ENCODE results near the gene PTPN20.

Gene PTPN20

GRCh38 chr10:46998595-46998994, 87.4 kb downstream of the PTPN20 start:
- DNase-seq: no peak
- ChIA-PET POLR2A (interaction anchor here (0.6 kb wide), 1 partner anchor 9 kb away, joined by 6 read pairs; no protein-coding TSS in a partner anchor), CTCF (interaction anchor here (1.1 to 2.1 kb wide), 2 partner anchors 13 to 314 kb away, joined by 5 to 6 read pairs; no protein-coding TSS in a partner anchor)
- no peak overlapping the region for H3K4me3 ChIP-seq (ENCODE audit: control insufficient read depth in 1 of 7, extremely low read depth in 1 of 7, insufficient read depth in 4 of 7, low read depth in 2 of 7, low read length in 6 of 7)
- H3K27me3 ChIP-seq (replicated peaks in 2 of 5; ENCODE audit: control insufficient read depth in 4 of 5, insufficient read depth in 5 of 5, low read length in 4 of 5): no peaks in the 10 kb centered on the region
- H3K36me3 ChIP-seq (ENCODE audit: control insufficient read depth in 4 of 4, insufficient read depth in 4 of 4, low read length in 3 of 4): no peaks in the 10 kb centered on the region
- no peak overlapping the region for H3K27ac ChIP-seq (ENCODE audit: insufficient read depth in 1 of 2, low read depth in 1 of 2, low read length in 2 of 2, poor library complexity in 1 of 2, severe bottlenecking in 2 of 2)
- 93% methylated on average over 2 of the region's 2 CpGs for WGBS (ENCODE audit: insufficient coverage)
- H3K9me3 ChIP-seq (ENCODE audit: control extremely low read depth in 1 of 5, control insufficient read depth in 4 of 5, insufficient read depth in 2 of 5, low read depth in 1 of 5, low read length in 4 of 5): peaks cover 0 to 4% (median 0%) of the 10 kb centered on the region in 5 experiments
- H3K4me1 ChIP-seq (ENCODE audit: control extremely low read depth in 1 of 4, control insufficient read depth in 4 of 4, insufficient read depth in 4 of 4, low read length in 3 of 4): no peaks in the 10 kb centered on the region

DNA sequence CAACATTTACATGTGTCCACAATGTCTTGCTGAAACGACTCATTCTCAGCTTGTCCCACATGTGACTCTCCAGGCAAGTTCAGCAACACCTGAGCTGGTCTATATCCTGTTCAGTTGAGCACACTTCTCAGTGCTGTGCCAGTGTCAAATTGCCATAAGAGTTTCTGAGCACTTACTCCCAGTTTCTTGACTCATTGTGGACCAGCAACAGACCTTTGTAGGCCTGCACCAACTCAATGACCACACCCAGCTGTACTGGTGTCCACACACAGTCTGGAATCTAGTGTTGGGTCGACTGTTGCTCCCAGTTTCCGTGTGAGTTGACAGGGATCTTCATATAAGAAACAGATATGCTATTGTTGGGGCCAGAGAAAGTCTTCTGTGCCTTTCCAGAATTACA, 88.0 kb downstream of the PTPN20 start:
- Histone ChIP-seq H3K27me3 (replicated peaks in 2 of 5; ENCODE audit: control insufficient read depth in 4 of 5, insufficient read depth in 5 of 5, low read length in 4 of 5) (no peaks in the 10 kb centered on the region), H3K4me3 (ENCODE audit: control insufficient read depth in 1 of 7, extremely low read depth in 1 of 7, insufficient read depth in 4 of 7, low read depth in 2 of 7, low read length in 6 of 7) (no peak overlapping the region), H3K27ac (ENCODE audit: insufficient read depth in 1 of 2, low read depth in 1 of 2, low read length in 2 of 2, poor library complexity in 1 of 2, severe bottlenecking in 2 of 2) (no peak overlapping the region), H3K4me1 (ENCODE audit: control extremely low read depth in 1 of 4, control insufficient read depth in 4 of 4, insufficient read depth in 4 of 4, low read length in 3 of 4) (no peaks in the 10 kb centered on the region), H3K36me3 (ENCODE audit: control insufficient read depth in 4 of 4, insufficient read depth in 4 of 4, low read length in 3 of 4) (no peaks in the 10 kb centered on the region), H3K9me3 (ENCODE audit: control extremely low read depth in 1 of 5, control insufficient read depth in 4 of 5, insufficient read depth in 2 of 5, low read depth in 1 of 5, low read length in 4 of 5) (peaks cover 0 to 4% (median 0%) of the 10 kb centered on the region in 5 experiments)
- POLR2A ChIA-PET: no interaction called here
- CTCF ChIA-PET: interaction anchor here (1.0 to 2.1 kb wide), 3 partner anchors 12 to 313 kb away, joined by 3 to 6 read pairs (median 5); no protein-coding TSS in a partner anchor
- 97% methylated on average over 3 of the region's 3 CpGs for WGBS (ENCODE audit: insufficient coverage)
- DNase-seq: no peak

GRCh38 chr10:47008769-47009168, 97.5 kb downstream of the PTPN20 start:
- H3K27ac ChIP-seq (ENCODE audit: insufficient read depth in 1 of 2, low read depth in 1 of 2, low read length in 2 of 2, poor library complexity in 1 of 2, severe bottlenecking in 2 of 2): no peak overlapping the region
- no peaks in the 10 kb centered on the region for H3K27me3 ChIP-seq (replicated peaks in 2 of 5; ENCODE audit: control insufficient read depth in 4 of 5, insufficient read depth in 5 of 5, low read length in 4 of 5)
- H3K4me1 ChIP-seq (ENCODE audit: control extremely low read depth in 1 of 4, control insufficient read depth in 4 of 4, insufficient read depth in 4 of 4, low read length in 3 of 4): no peaks in the 10 kb centered on the region
- DNase-seq: no peak
- no peak overlapping the region for H3K4me3 ChIP-seq (ENCODE audit: control insufficient read depth in 1 of 7, extremely low read depth in 1 of 7, insufficient read depth in 4 of 7, low read depth in 2 of 7, low read length in 6 of 7)
- H3K36me3 ChIP-seq (ENCODE audit: control insufficient read depth in 4 of 4, insufficient read depth in 4 of 4, low read length in 3 of 4): no peaks in the 10 kb centered on the region
- no peaks in the 10 kb centered on the region for H3K9me3 ChIP-seq (ENCODE audit: control extremely low read depth in 1 of 5, control insufficient read depth in 4 of 5, insufficient read depth in 2 of 5, low read depth in 1 of 5, low read length in 4 of 5)
- ChIA-PET POLR2A (no interaction called here), CTCF (interaction anchor here (0.7 kb wide), 1 partner anchor 184 kb away, joined by 3 read pairs; no protein-coding TSS in a partner anchor)
- WGBS (ENCODE audit: insufficient coverage): 100% methylated on average over 2 of the region's 2 CpGs

GRCh38 chr10:47009215-47009838, 98.1 kb downstream of the PTPN20 start:
- H3K9me3 ChIP-seq (ENCODE audit: control extremely low read depth in 1 of 5, control insufficient read depth in 4 of 5, insufficient read depth in 2 of 5, low read depth in 1 of 5, low read length in 4 of 5): no peaks in the 10 kb centered on the region
- ChIA-PET POLR2A (no interaction called here), CTCF (interaction anchor here (0.7 kb wide), 1 partner anchor 183 kb away, joined by 3 read pairs; no protein-coding TSS in a partner anchor)
- H3K36me3 ChIP-seq (ENCODE audit: control insufficient read depth in 4 of 4, insufficient read depth in 4 of 4, low read length in 3 of 4): no peaks in the 10 kb centered on the region
- no peak overlapping the region for H3K4me3 ChIP-seq (ENCODE audit: control insufficient read depth in 1 of 7, extremely low read depth in 1 of 7, insufficient read depth in 4 of 7, low read depth in 2 of 7, low read length in 6 of 7)
- DNase-seq: no peak
- H3K4me1 ChIP-seq (ENCODE audit: control extremely low read depth in 1 of 4, control insufficient read depth in 4 of 4, insufficient read depth in 4 of 4, low read length in 3 of 4): no peaks in the 10 kb centered on the region
- WGBS (ENCODE audit: insufficient coverage): 90% methylated on average over 3 of the region's 7 CpGs
- H3K27me3 ChIP-seq (replicated peaks in 2 of 5; ENCODE audit: control insufficient read depth in 4 of 5, insufficient read depth in 5 of 5, low read length in 4 of 5): no peaks in the 10 kb centered on the region
- H3K27ac ChIP-seq (ENCODE audit: insufficient read depth in 1 of 2, low read depth in 1 of 2, low read length in 2 of 2, poor library complexity in 1 of 2, severe bottlenecking in 2 of 2): no peak overlapping the region

- H3K9me3 ChIP-seq (ENCODE audit: control extremely low read depth in 1 of 5, control insufficient read depth in 4 of 5, insufficient read depth in 2 of 5, low read depth in 1 of 5, low read length in 4 of 5): no peaks in the 10 kb centered on the region
- ChIA-PET CTCF (interaction anchor here (0.6 kb wide), 1 partner anchor 72 kb away, joined by 3 read pairs; no protein-coding TSS in a partner anchor), POLR2A (no interaction called here)
- DNase-seq: no peak
- WGBS (ENCODE audit: insufficient coverage): no CpG with 5 or more reads among the region's 3 CpGs
- no peak overlapping the region for H3K27ac ChIP-seq (ENCODE audit: insufficient read depth in 1 of 2, low read depth in 1 of 2, low read length in 2 of 2, poor library complexity in 1 of 2, severe bottlenecking in 2 of 2)
- no peaks in the 10 kb centered on the region for H3K27me3 ChIP-seq (replicated peaks in 2 of 5; ENCODE audit: control insufficient read depth in 4 of 5, insufficient read depth in 5 of 5, low read length in 4 of 5)
- no peak overlapping the region for H3K4me3 ChIP-seq (ENCODE audit: control insufficient read depth in 1 of 7, extremely low read depth in 1 of 7, insufficient read depth in 4 of 7, low read depth in 2 of 7, low read length in 6 of 7)
- peaks cover 0 to 3% (median 0%) of the 10 kb centered on the region in 4 experiments for H3K4me1 ChIP-seq (ENCODE audit: control extremely low read depth in 1 of 4, control insufficient read depth in 4 of 4, insufficient read depth in 4 of 4, low read length in 3 of 4)
- no peaks in the 10 kb centered on the region for H3K36me3 ChIP-seq (ENCODE audit: control insufficient read depth in 4 of 4, insufficient read depth in 4 of 4, low read length in 3 of 4)
Observed at GRCh38 chr10:47010036-47010435, 98.8 kb downstream of the PTPN20 start.

DNA sequence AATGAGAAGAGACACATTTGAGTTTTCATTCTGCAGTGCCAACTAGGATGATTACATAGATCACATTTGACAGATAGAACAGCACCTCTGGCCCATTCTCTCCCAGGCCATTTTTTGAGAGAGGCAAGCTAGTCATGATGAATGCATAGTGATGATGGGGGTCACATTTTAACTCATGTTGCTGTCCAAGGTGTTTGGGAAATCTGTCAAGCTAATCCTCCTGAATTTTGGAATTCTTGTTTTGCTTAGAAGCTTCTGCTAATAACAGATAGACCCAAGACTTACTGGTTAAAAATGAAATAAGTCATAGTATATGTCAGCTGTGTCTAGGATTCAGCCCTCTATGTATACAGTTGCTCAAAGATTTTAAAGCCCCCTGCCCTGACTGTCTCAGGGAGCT, 101.0 kb downstream of the PTPN20 start:
- Histone ChIP-seq H3K27ac (ENCODE audit: insufficient read depth in 1 of 2, low read depth in 1 of 2, low read length in 2 of 2, poor library complexity in 1 of 2, severe bottlenecking in 2 of 2) (no peak overlapping the region), H3K36me3 (ENCODE audit: control insufficient read depth in 4 of 4, insufficient read depth in 4 of 4, low read length in 3 of 4) (no peaks in the 10 kb centered on the region), H3K27me3 (replicated peaks in 2 of 5; ENCODE audit: control insufficient read depth in 4 of 5, insufficient read depth in 5 of 5, low read length in 4 of 5) (no peaks in the 10 kb centered on the region), H3K9me3 (ENCODE audit: control extremely low read depth in 1 of 5, control insufficient read depth in 4 of 5, insufficient read depth in 2 of 5, low read depth in 1 of 5, low read length in 4 of 5) (no peaks in the 10 kb centered on the region), H3K4me1 (ENCODE audit: control extremely low read depth in 1 of 4, control insufficient read depth in 4 of 4, insufficient read depth in 4 of 4, low read length in 3 of 4) (peaks cover 0 to 4% (median 0%) of the 10 kb centered on the region in 4 experiments), H3K4me3 (ENCODE audit: control insufficient read depth in 1 of 7, extremely low read depth in 1 of 7, insufficient read depth in 4 of 7, low read depth in 2 of 7, low read length in 6 of 7) (no peak overlapping the region)
- ChIA-PET POLR2A (no interaction called here), CTCF (interaction anchor here (0.7 to 4.0 kb wide), 6 partner anchors 10 to 300 kb away, joined by 3 to 18 read pairs (median 3); no protein-coding TSS in a partner anchor)
- no peak for DNase-seq

DNA sequence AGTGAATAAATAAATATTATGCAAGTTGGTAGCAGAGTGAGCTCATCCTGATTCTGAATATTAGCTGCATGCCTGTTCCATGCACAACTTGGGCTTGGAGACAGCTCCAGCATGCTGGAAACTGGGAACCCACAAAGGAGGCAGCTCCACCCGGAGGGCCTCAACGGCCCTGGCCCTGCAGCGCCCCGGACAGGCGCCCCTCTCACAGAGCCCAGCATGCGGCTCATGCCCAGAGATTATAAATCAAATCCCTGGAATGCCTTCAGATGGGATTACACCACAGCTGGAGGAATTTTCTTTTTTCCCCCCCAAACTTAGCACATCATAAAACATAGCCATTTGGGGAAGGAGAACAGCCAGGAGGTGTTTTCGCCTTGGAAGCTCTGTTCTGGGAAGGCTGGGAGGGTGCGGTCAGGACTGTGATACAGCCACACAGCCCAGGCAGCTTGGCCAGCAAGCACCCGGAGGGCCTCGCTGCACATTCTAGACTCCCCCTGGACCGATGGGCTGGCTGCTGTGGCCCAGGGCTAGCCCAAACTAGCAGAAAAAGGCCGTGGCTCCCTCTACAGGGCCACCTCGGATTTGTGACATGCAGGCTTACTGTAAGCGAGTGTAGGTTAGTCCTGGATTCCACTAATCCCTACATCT, 102.4 kb downstream of the PTPN20 start:
- DNase-seq: no peak
- Histone ChIP-seq H3K9me3 (ENCODE audit: control extremely low read depth in 1 of 5, control insufficient read depth in 4 of 5, insufficient read depth in 2 of 5, low read depth in 1 of 5, low read length in 4 of 5) (no peaks in the 10 kb centered on the region), H3K4me3 (ENCODE audit: control insufficient read depth in 1 of 7, extremely low read depth in 1 of 7, insufficient read depth in 4 of 7, low read depth in 2 of 7, low read length in 6 of 7) (no peak overlapping the region), H3K4me1 (ENCODE audit: control extremely low read depth in 1 of 4, control insufficient read depth in 4 of 4, insufficient read depth in 4 of 4, low read length in 3 of 4) (peaks cover 0 to 4% (median 0%) of the 10 kb centered on the region in 4 experiments), H3K27ac (ENCODE audit: insufficient read depth in 1 of 2, low read depth in 1 of 2, low read length in 2 of 2, poor library complexity in 1 of 2, severe bottlenecking in 2 of 2) (no peak overlapping the region), H3K36me3 (ENCODE audit: control insufficient read depth in 4 of 4, insufficient read depth in 4 of 4, low read length in 3 of 4) (no peaks in the 10 kb centered on the region), H3K27me3 (replicated peaks in 2 of 5; ENCODE audit: control insufficient read depth in 4 of 5, insufficient read depth in 5 of 5, low read length in 4 of 5) (no peaks in the 10 kb centered on the region)
- ChIA-PET CTCF (interaction anchor here (1.2 to 4.0 kb wide), 2 partner anchors 11 to 298 kb away, joined by 3 to 18 read pairs; no protein-coding TSS in a partner anchor), POLR2A (no interaction called here)
- WGBS (ENCODE audit: insufficient coverage): 94% methylated on average over 13 of the region's 14 CpGs
